Measurements from ENCODE around the gene JCAD.

DNA sequence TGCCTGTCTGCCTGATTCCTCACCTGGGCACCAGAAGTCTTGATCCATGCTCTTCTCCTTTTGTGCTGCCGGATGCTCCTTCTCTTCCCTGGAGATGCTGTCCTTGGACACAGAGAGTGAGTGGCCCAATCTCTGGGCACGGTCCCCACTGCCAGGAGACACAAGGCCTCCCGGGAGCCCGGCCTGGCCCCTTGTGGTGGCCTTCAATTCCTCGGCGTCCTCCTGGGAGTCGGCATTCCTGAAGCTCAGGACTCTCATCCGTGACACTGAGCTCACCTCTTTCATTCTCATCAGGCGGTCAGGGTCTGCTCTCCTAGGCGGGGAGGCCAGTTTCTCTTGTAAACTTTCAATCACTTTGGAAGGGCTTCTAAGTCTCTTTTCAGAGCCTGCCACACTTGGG, 33.3 kb downstream of the JCAD start:
- TF ChIP-seq CTCF (conservative IDR thresholded peaks at IDR 0.05), result no peak
- TF ChIP-seq ZFX (IDR thresholded peaks at IDR 0.05), result no peak
